Neural cell (in vitro differentiated cells): Measurements from ENCODE around the gene SPARCL1. TPM values are rescaled to one million over a fixed set of nuclear protein-coding genes. Genes with fewer than 3 reads are reported as not detected.

ENCODE experiments used
- H2AFZ ChIP-seq: fragments of 200-600, 300-800 bp; sonication (generic), shearing (Covaris generic); 2 replicates; pipeline ENCODE4 v1.6.0; 2014; ENCODE audit warnings: low read depth, mild to moderate bottlenecking, antibody characterized with exemption, low read length, moderate library complexity
- H3F3A ChIP-seq: fragments of 200-600 bp; shearing (Covaris generic); 2 replicates; pipeline ENCODE4 v1.6.1; 2016; ENCODE audit warnings: mild to moderate bottlenecking, moderate library complexity, mixed read lengths, antibody characterized with exemption, low read length; ENCODE audit not compliant: insufficient read depth, poor library complexity, severe bottlenecking
- H3K27ac ChIP-seq: fragments of 200-600, 300-800 bp; sonication (generic), shearing (Covaris generic); 2 replicates; pipeline ENCODE4 v1.5.1; 2014; ENCODE audit warnings: mild to moderate bottlenecking, low read length, moderate library complexity
- H3K27me3 ChIP-seq: fragments of 300-800, 200-600 bp; sonication (generic), shearing (Covaris generic); 2 replicates; pipeline ENCODE4 v1.6.0; 2014; ENCODE audit warnings: mild to moderate bottlenecking, low read depth, low read length, moderate library complexity; ENCODE audit not compliant: insufficient read depth
- H3K36me3 ChIP-seq: fragments of 300-800, 200-600 bp; sonication (generic), shearing (Covaris generic); 2 replicates; pipeline ENCODE4 v1.5.1; 2014; ENCODE audit warnings: mild to moderate bottlenecking, antibody characterized with exemption, low read length, moderate library complexity; ENCODE audit not compliant: insufficient read depth
- H3K4me2 ChIP-seq: fragments of 300-800, 200-600 bp; sonication (generic), shearing (Covaris generic); 2 replicates; pipeline ENCODE4 v1.6.0; 2014; ENCODE audit warnings: mild to moderate bottlenecking, low read length
- H3K4me3 ChIP-seq: fragments of 300-800, 200-600 bp; sonication (generic), shearing (Covaris generic); 2 replicates; pipeline ENCODE4 v1.5.1; 2014; ENCODE audit warnings: mild to moderate bottlenecking, low read length, moderate library complexity
- H3K79me2 ChIP-seq: fragments of 200-600 bp; shearing (Covaris generic); replicated peaks from 2 replicates; pipeline ENCODE4 v1.6.0; 2014; ENCODE audit warnings: mild to moderate bottlenecking, low read length, moderate library complexity; ENCODE audit not compliant: insufficient read depth
- H3K9ac ChIP-seq: fragments of 300-800, 200-600 bp; sonication (generic), shearing (Covaris generic); 2 replicates; pipeline ENCODE4 v1.6.1; 2016; ENCODE audit warnings: mild to moderate bottlenecking, low read length, mixed read lengths
- H3K9me2 ChIP-seq: fragments of 200-600 bp; shearing (Covaris generic); 2 replicates; pipeline ENCODE4 v1.6.1; 2016; ENCODE audit warnings: mild to moderate bottlenecking, low read length, mixed read lengths; ENCODE audit not compliant: insufficient read depth
- H3K9me3 ChIP-seq: fragments of 200-600, 300-800 bp; sonication (generic), shearing (Covaris generic); 2 replicates; pipeline ENCODE4 v1.6.1; 2016; ENCODE audit warnings: mild to moderate bottlenecking, mixed run types, low read length, moderate library complexity, mixed read lengths
- H4K20me1 ChIP-seq: fragments of 200-600 bp; shearing (Covaris generic); 2 replicates; pipeline ENCODE4 v1.6.1; 2016; ENCODE audit warnings: mild to moderate bottlenecking, mixed run types; ENCODE audit not compliant: insufficient read depth
- CTCF ChIP-seq: fragments of 450-650 bp; IDR thresholded peaks from 2 replicates; pipeline ENCODE4 v1.5.1; 2014; ENCODE audit warnings: antibody characterized with exemption, mild to moderate bottlenecking, moderate library complexity; ENCODE audit not compliant: poor library complexity, severe bottlenecking
- EP300 ChIP-seq: fragments of 450-650 bp; conservative IDR thresholded peaks from 2 replicates; pipeline ENCODE4 v1.6.1; 2014; ENCODE audit warnings: antibody characterized with exemption, mild to moderate bottlenecking, moderate library complexity; ENCODE audit not compliant: poor library complexity, severe bottlenecking
- EZH2 ChIP-seq: fragments of 200-600, 300-800 bp; shearing (Covaris generic), sonication (generic); IDR thresholded peaks from 2 replicates; pipeline ENCODE4 v1.6.1; 2014; ENCODE audit warnings: antibody characterized with exemption, low read length, borderline replicate concordance, mild to moderate bottlenecking; ENCODE audit not compliant: insufficient read depth, poor library complexity, severe bottlenecking
- MXI1 ChIP-seq: fragments of 450-650 bp; conservative IDR thresholded peaks from 2 replicates; pipeline ENCODE4 v1.6.1; 2014; ENCODE audit warnings: antibody characterized with exemption, mild to moderate bottlenecking; ENCODE audit not compliant: poor library complexity, severe bottlenecking
- POLR2AphosphoS5 ChIP-seq: IDR thresholded peaks from 2 replicates; pipeline ENCODE4 v1.6.1; 2012
- RAD21 ChIP-seq: fragments of 450-650 bp; conservative IDR thresholded peaks from 2 replicates; pipeline ENCODE4 v1.6.1; 2014; ENCODE audit warnings: antibody characterized with exemption, mild to moderate bottlenecking, moderate library complexity
- REST ChIP-seq: IDR thresholded peaks from 2 replicates; pipeline ENCODE4 v1.6.1; 2012; ENCODE audit warnings: borderline replicate concordance
- SMC3 ChIP-seq: fragments of 450-650 bp; conservative IDR thresholded peaks from 2 replicates; pipeline ENCODE4 v1.6.1; 2014; ENCODE audit warnings: antibody characterized with exemption, mild to moderate bottlenecking, moderate library complexity; ENCODE audit not compliant: poor library complexity
- TAF1 ChIP-seq: IDR thresholded peaks from 2 replicates; pipeline ENCODE4 v1.6.1; 2012; ENCODE audit warnings: low read depth
- polyA plus RNA-seq: library from polyadenylated mRNA; depleted of rRNA; stranded (reverse); fragments of >200 nt; gene quantifications from 2 replicates; pipeline ENCODE4 v1.2.3, GENCODE V29; 2014

SPARCL1 gene
- polyA plus RNA-seq, 1 donor from 2014 or later, result 0.89 TPM

- Histone ChIP-seq H3K4me2 (no peak overlapping the region), H3K4me3 (no peak overlapping the region), H3K9me3 (no peaks in the 10 kb centered on the region), H4K20me1 (no peaks in the 10 kb centered on the region), H3K9me2 (no peaks in the 10 kb centered on the region), H2AFZ (no peak overlapping the region), H3K9ac (no peak overlapping the region), H3K79me2 (no peaks in the 10 kb centered on the region), H3K36me3 (no peaks in the 10 kb centered on the region), H3K27me3 (no peaks in the 10 kb centered on the region), H3F3A (no peaks in the 10 kb centered on the region), H3K27ac (no peak overlapping the region)
- TF ChIP-seq REST (no peak), POLR2AphosphoS5 (no peak), TAF1 (no peak), EZH2 (no peak), CTCF (no peak), EP300 (no peak), MXI1 (no peak), RAD21 (no peak), SMC3 (no peak)
Measured at GRCh38 chr4:87553182-87553581, 24.0 kb upstream of the SPARCL1 start.

GRCh38 chr4:87551361-87551760 is 22.2 kb upstream of the SPARCL1 start:
- no peaks in the 10 kb centered on the region for H3K27me3 ChIP-seq
- TF ChIP-seq EP300 (no peak), TAF1 (no peak), RAD21 (no peak), POLR2AphosphoS5 (no peak)
- no peak overlapping the region for H3K9ac ChIP-seq
- no peaks in the 10 kb centered on the region for H3F3A ChIP-seq
- H2AFZ ChIP-seq, result no peak overlapping the region
- no peaks in the 10 kb centered on the region for H3K9me2 ChIP-seq
- H3K9me3 ChIP-seq, result no peaks in the 10 kb centered on the region
- no peak overlapping the region for H3K27ac ChIP-seq
- no peaks in the 10 kb centered on the region for H3K36me3 ChIP-seq
- H3K79me2 ChIP-seq, result no peaks in the 10 kb centered on the region
- no peak overlapping the region for H3K4me2 ChIP-seq
- H3K4me3 ChIP-seq, result no peak overlapping the region
- H4K20me1 ChIP-seq, result no peaks in the 10 kb centered on the region
